HepG2 (cell line): Measurements from ENCODE around the gene CD81. TPM values are rescaled to one million over a fixed set of nuclear protein-coding genes. Genes with fewer than 3 reads are reported as not detected.

Source experiments
- ATAC-seq: fragments of 200-7000 bp; cut with Tn5 transposase; 3 replicates; pipeline ENCODE4 v1.9.1; 2020; ENCODE audit warnings: mild to moderate bottlenecking, moderate library complexity
- BruUV-seq: library from RNA; stranded (reverse); fragments of 400-500 nt; replicated peaks from 2 replicates; lab custom pipeline; 2021; lab: Mats Ljungman, UMichigan
- CTCF ChIA-PET: fragments of 300-600 bp; formaldehyde crosslinking; extraction: SDS; loops from one replicate; lab custom pipeline; 2021; ENCODE audit warnings: low total read pairs, inconsistent platforms, low intra/inter-chr PET ratio; lab: Yijun Ruan, JAX
- POLR2A ChIA-PET: fragments of 350-600 bp; sonication (Branson Sonifier 250); formaldehyde crosslinking; loops from one replicate; lab custom pipeline; 2020; ENCODE audit warnings: antibody characterized with exemption, inconsistent platforms; lab: Yijun Ruan, JAX
- DNase-seq: peaks from one replicate; pipeline ENCODE4 v3.0.0-alpha.2; 2015; ENCODE audit warnings: low spot score
- FAIRE-seq: peaks from 3 replicates; lab custom pipeline; 2011; peaks lifted over from hg19 to GRCh38; lab: Jason Lieb, UNC
- H2AFZ ChIP-seq: one replicate; pipeline ENCODE4 v1.6.1; 2011; ENCODE audit warnings: low read length, inconsistent platforms
- H3K27ac ChIP-seq: fragments of 300-600 bp; 3 replicates; pipeline ENCODE4 v1.8.0; 2011; ENCODE audit warnings: mixed run types, mild to moderate bottlenecking, mixed read lengths, low read length, inconsistent platforms; ENCODE audit not compliant: insufficient read depth; ENCODE audit errors: extremely low read length
- H3K27me3 ChIP-seq, 2 experiments: fragments of 200-600 bp in 1 of 2; 2 replicates in 1 of 2; 3 replicates in 1 of 2; pipeline versions ENCODE4 v1.6.0 to v1.8.0; 2011; ENCODE audit warnings: low read length in 2 of 2, mild to moderate bottlenecking in 2 of 2, moderate library complexity in 2 of 2, inconsistent platforms in 1 of 2; ENCODE audit not compliant: insufficient read depth in 2 of 2, control insufficient read depth in 1 of 2
- H3K36me3 ChIP-seq, 2 experiments: fragments of 200-600 bp in 1 of 2; replicated peaks in 1 of 2; 2 replicates in 1 of 2; 3 replicates in 1 of 2; pipeline versions ENCODE4 v1.5.1 to v1.8.0; 2011; ENCODE audit warnings: low read length in 2 of 2, inconsistent platforms in 1 of 2; ENCODE audit not compliant: insufficient read depth in 2 of 2, control insufficient read depth in 1 of 2
- H3K4me1 ChIP-seq: 2 replicates; pipeline ENCODE4 v1.5.1; 2012; ENCODE audit warnings: low read length, inconsistent platforms; ENCODE audit not compliant: insufficient read depth
- H3K4me2 ChIP-seq: 2 replicates; pipeline ENCODE4 v1.6.0; 2011; ENCODE audit warnings: low read depth, low read length, inconsistent platforms
- H3K4me3 ChIP-seq, 3 experiments: fragments of 200-600 bp in 1 of 3; sonication (generic), shearing (Covaris generic) in 1 of 3; replicated peaks in 1 of 3; 2 replicates each; pipeline ENCODE4 v1.5.1; 2011 to 2016; ENCODE audit warnings: low read length in 3 of 3, inconsistent platforms in 2 of 3, low read depth in 2 of 3, mild to moderate bottlenecking in 2 of 3, control low read depth in 1 of 3, mixed read lengths in 1 of 3; ENCODE audit not compliant: insufficient read depth in 1 of 3
- H3K79me2 ChIP-seq: one replicate; pipeline ENCODE4 v1.6.1; 2011; ENCODE audit warnings: low read length, inconsistent platforms; ENCODE audit not compliant: insufficient read depth
- H3K9ac ChIP-seq: 2 replicates; pipeline ENCODE4 v1.6.0; 2011; ENCODE audit warnings: mild to moderate bottlenecking, low read depth, low read length, inconsistent platforms; ENCODE audit not compliant: insufficient read depth
- H3K9me3 ChIP-seq: 2 replicates; pipeline ENCODE4 v1.5.1; 2012; ENCODE audit warnings: mild to moderate bottlenecking, low read length
- H4K20me1 ChIP-seq: 2 replicates; pipeline ENCODE4 v1.6.0; 2011; ENCODE audit warnings: inconsistent platforms, mild to moderate bottlenecking, low read length, moderate library complexity; ENCODE audit not compliant: insufficient read depth
- KAT8 ChIP-seq: IDR thresholded peaks from 2 replicates; pipeline ENCODE4 v1.6.1; 2016; ENCODE audit warnings: missing genetic modification reagents, missing compliant biosample characterization
- KDM1A ChIP-seq: IDR thresholded peaks from 2 replicates; pipeline ENCODE4 v1.6.1; 2016; ENCODE audit warnings: missing compliant biosample characterization
- MAFF ChIP-seq: IDR thresholded peaks from 2 replicates; pipeline ENCODE4 v1.6.1; 2011; ENCODE audit warnings: low read depth, low read length, improper control_type of control experiment
- NRL ChIP-seq: sonication (generic); formaldehyde crosslinking; IDR thresholded peaks from 2 replicates; pipeline ENCODE4 v1.5.0; 2020; ENCODE audit warnings: missing genetic modification reagents, mild to moderate bottlenecking, moderate library complexity, borderline replicate concordance
- ZNF264 ChIP-seq: sonication (generic); formaldehyde crosslinking; IDR thresholded peaks from 2 replicates; pipeline ENCODE4 v1.4.0; 2020; ENCODE audit warnings: missing genetic modification reagents
- ZNF510 ChIP-seq: sonication (generic); formaldehyde crosslinking; IDR thresholded peaks from 2 replicates; pipeline ENCODE4 v1.4.0; 2020; ENCODE audit warnings: low read depth, mild to moderate bottlenecking, missing genetic modification reagents
- ZNF570 ChIP-seq: sonication (generic); formaldehyde crosslinking; IDR thresholded peaks from 2 replicates; pipeline ENCODE4 v1.4.0; 2020; ENCODE audit warnings: mild to moderate bottlenecking, missing genetic modification reagents, borderline replicate concordance
- WGBS: methylation state at CpG from one replicate; pipeline ENCODE4 v1.1.6; 2017; ENCODE audit warnings: low lambda C conversion rate; 5-methylcytosine and 5-hydroxymethylcytosine counted together
- in situ Hi-C: cut with HindIII; loops from 2 replicates; pipeline ENCODE4 v1.10.0; 2017; ENCODE audit warnings: low pct_unique_long_range_greater_than_20kb; ENCODE audit not compliant: extremely low pct_ligation_motif_present
- intact Hi-C: fragments of 100-400 bp; cut with micrococcal nuclease; formaldehyde crosslinking; loops from one replicate; pipeline ENCODE4 v1.10.0; 2022; ENCODE audit not compliant: unreplicated experiment
- polyA plus RNA-seq, 8 experiments: library from polyadenylated mRNA; depleted of rRNA in 3 of 8; stranded (reverse) in 7 of 8; unstranded in 1 of 8; fragments of >200 nt; fragmentation: Illumina TruSeq in 4 of 8; extraction: Trizol in 4 of 8; gene quantifications; 2 replicates each; pipeline versions ENCODE4 v1.2.1 to v1.2.3, GENCODE V29; 2011 to 2016; ENCODE audit warnings: low read depth in 4 of 8, missing spikeins in 1 of 8, mixed read lengths in 1 of 8; ENCODE audit not compliant: insufficient read depth in 1 of 8
- total RNA-seq, 5 experiments: library from RNA; depleted of rRNA; stranded (reverse); fragments of >200 nt; fragmentation: Illumina TruSeq; extraction: Trizol; gene quantifications; 2 replicates each; pipeline ENCODE4 v1.2.3, GENCODE V29; 2016; ENCODE audit warnings: low read depth in 1 of 5
- TF ChIP-seq, protein P1 (sequence below): IDR thresholded peaks from 2 replicates; pipeline ENCODE4 v1.6.1; 2016
- TF ChIP-seq, protein P2 (sequence below): sonication (generic); formaldehyde crosslinking; IDR thresholded peaks from 2 replicates; pipeline ENCODE4 v1.5.0; 2020; ENCODE audit warnings: mild to moderate bottlenecking, missing genetic modification reagents, borderline replicate concordance
- TF ChIP-seq, protein P3 (sequence below): sonication (generic); formaldehyde crosslinking; conservative IDR thresholded peaks from 2 replicates; pipeline ENCODE4 v1.5.0; 2020; ENCODE audit warnings: missing genetic modification reagents

Gene CD81
- total and polyA plus RNA-seq, 2 of the 13 experiments (the other 11 are each of a cell fraction or from before 2014, with no cell fraction given): not detected

DNA sequence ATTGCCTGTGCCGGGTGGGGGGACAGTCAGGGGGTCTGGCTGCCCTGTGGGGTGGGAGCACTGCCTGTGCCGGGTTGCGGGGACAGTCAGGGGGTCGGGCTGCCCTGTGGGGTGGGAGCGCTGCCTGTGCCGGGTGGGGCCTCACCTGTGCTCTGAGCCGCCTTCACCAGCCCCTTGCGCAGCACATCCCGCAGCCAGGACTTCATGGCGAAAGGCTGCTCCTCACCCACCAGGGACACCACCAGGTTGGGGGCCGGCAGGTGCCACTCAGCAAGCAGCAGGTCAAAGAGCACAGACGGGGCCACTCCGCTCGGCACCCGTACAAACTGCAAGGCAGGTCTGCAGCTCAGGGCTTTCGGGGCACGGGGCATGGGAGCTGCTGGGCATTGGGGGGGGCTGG, 44.9 kb downstream of the CD81 start:
- Histone ChIP-seq H3K4me1 (peaks cover 16% of the 10 kb centered on the region; the same call in 1 of the 2 replicates), H4K20me1 (no peaks in the 10 kb centered on the region), H3K79me2 (no peaks in the 10 kb centered on the region), H2AFZ (no peak overlapping the region), H3K9me3 (no peaks in the 10 kb centered on the region), H3K36me3 (no peaks in the 10 kb centered on the region), H3K4me2 (no peak overlapping the region), H3K9ac (no peak overlapping the region), H3K4me3 (no peak overlapping the region), H3K27ac (no peak overlapping the region), H3K27me3 (peaks cover 14 to 48% of the 10 kb centered on the region in 2 experiments)
- ChIA-PET CTCF (interaction anchor here (1.4 to 3.6 kb wide), 3 partner anchors 111 to 117 kb away, joined by 3 to 87 read pairs (median 4); no protein-coding TSS in a partner anchor), POLR2A (interaction anchor here (0.6 kb wide), 1 partner anchor 482 kb away, joined by 4 read pairs; no protein-coding TSS in a partner anchor)
- in situ Hi-C loops: loop anchor here (10.0 kb wide), 1 partner anchor 273 kb away; the partner anchor contains the start of gene KCNQ1OT1
- no peak for FAIRE-seq
- WGBS: 13% methylated on average over 3 of the region's 17 CpGs
- intact Hi-C loops: loop anchor here (5.0 kb wide), 1 partner anchor 225 kb away; no protein-coding TSS in a partner anchor
- TF ChIP-seq, protein P1, sequence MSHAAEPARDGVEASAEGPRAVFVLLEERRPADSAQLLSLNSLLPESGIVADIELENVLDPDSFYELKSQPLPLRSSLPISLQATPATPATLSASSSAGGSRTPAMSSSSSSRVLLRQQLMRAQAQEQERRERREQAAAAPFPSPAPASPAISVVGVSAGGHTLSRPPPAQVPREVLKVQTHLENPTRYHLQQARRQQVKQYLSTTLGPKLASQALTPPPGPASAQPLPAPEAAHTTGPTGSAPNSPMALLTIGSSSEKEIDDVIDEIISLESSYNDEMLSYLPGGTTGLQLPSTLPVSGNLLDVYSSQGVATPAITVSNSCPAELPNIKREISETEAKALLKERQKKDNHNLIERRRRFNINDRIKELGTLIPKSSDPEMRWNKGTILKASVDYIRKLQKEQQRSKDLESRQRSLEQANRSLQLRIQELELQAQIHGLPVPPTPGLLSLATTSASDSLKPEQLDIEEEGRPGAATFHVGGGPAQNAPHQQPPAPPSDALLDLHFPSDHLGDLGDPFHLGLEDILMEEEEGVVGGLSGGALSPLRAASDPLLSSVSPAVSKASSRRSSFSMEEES (CRISPR knock-in tag): no peak
- TF ChIP-seq KAT8 (CRISPR knock-in tag) (no peak), MAFF (no peak), ZNF570 (CRISPR knock-in tag) (no peak)
- no TSS peak for BruUV-seq
- DNase-seq: no peak
- no peak for ATAC-seq

DNA sequence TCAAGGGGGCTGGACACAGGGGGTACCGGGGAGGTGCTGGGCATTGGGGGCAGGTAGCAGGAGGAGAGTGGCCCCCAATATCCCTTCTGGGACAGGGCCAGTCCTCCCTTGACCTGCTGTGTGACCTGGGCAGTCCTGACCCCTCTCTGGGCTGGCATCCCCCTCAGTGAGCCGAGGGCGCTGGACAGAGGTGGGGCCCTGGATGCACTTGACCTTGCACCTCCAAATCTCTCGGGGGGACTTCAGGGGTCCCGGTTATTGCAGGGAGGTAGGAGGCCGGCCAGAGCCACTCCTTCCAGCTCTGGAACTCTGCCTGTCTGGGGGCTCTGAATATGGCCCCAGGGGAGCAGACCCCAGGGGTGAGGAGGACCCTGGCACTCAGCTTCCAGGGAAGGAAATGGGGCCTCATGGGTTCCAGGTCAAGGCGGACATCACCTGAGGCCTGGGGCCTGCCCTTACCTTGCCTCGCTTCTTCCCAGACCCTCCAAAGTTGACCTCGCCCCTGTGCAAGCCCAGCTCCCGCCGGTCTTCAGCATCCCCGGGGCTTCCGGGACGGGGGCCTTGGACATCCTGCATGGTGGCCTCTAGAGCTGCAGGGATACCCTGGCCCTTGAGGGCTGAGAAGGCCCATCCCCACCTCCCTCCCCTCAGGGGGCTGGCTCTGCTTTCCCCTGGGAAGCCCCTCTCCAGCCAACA, 45.5 kb downstream of the CD81 start:
- Histone ChIP-seq H2AFZ (no peak overlapping the region), H3K9me3 (no peaks in the 10 kb centered on the region), H3K27ac (no peak overlapping the region), H3K36me3 (no peaks in the 10 kb centered on the region), H3K4me1 (peaks cover 16% of the 10 kb centered on the region; the same call in 1 of the 2 replicates), H3K4me3 (no peak overlapping the region), H3K9ac (no peak overlapping the region), H3K27me3 (peaks cover 16 to 54% of the 10 kb centered on the region in 2 experiments), H3K79me2 (no peaks in the 10 kb centered on the region), H3K4me2 (no peak overlapping the region), H4K20me1 (no peaks in the 10 kb centered on the region)
- no TSS peak for BruUV-seq
- no peak for ATAC-seq
- FAIRE-seq: no peak
- intact Hi-C loops (loop anchor here (5.0 kb wide), 1 partner anchor 225 kb away; no protein-coding TSS in a partner anchor), in situ Hi-C loops (loop anchor here (10.0 kb wide), 1 partner anchor 272 kb away; the partner anchor contains the start of gene KCNQ1OT1)
- DNase-seq: no peak
- ChIA-PET POLR2A (interaction anchor here (0.6 kb wide), 1 partner anchor 481 kb away, joined by 4 read pairs; no protein-coding TSS in a partner anchor), CTCF (interaction anchor here (1.9 kb wide), 1 partner anchor 117 kb away, joined by 4 read pairs; no protein-coding TSS in a partner anchor)
- no CpG with 5 or more reads among the region's 14 CpGs for WGBS
- TF ChIP-seq, protein P2, sequence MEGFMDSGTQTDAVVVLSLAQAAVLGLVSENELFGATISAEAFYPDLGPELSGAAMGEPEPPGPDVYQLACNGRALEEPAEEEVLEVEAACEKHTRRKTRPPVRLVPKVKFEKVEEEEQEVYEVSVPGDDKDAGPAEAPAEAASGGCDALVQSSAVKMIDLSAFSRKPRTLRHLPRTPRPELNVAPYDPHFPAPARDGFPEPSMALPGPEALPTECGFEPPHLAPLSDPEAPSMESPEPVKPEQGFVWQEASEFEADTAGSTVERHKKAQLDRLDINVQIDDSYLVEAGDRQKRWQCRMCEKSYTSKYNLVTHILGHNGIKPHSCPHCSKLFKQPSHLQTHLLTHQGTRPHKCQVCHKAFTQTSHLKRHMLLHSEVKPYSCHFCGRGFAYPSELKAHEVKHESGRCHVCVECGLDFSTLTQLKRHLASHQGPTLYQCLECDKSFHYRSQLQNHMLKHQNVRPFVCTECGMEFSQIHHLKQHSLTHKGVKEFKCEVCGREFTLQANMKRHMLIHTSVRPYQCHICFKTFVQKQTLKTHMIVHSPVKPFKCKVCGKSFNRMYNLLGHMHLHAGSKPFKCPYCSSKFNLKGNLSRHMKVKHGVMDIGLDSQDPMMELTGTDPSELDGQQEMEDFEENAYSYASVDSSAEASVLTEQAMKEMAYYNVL (CRISPR knock-in tag): no peak
- TF ChIP-seq ZNF510 (no peak), ZNF264 (no peak), NRL (CRISPR knock-in tag) (no peak), KDM1A (CRISPR knock-in tag) (no peak)
- TF ChIP-seq, protein P3, sequence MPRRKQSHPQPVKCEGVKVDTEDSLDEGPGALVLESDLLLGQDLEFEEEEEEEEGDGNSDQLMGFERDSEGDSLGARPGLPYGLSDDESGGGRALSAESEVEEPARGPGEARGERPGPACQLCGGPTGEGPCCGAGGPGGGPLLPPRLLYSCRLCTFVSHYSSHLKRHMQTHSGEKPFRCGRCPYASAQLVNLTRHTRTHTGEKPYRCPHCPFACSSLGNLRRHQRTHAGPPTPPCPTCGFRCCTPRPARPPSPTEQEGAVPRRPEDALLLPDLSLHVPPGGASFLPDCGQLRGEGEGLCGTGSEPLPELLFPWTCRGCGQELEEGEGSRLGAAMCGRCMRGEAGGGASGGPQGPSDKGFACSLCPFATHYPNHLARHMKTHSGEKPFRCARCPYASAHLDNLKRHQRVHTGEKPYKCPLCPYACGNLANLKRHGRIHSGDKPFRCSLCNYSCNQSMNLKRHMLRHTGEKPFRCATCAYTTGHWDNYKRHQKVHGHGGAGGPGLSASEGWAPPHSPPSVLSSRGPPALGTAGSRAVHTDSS (CRISPR knock-in tag): no peak
